GM19463 (cell line): ENCODE measurements around the gene AP4B1.

Experiments
- ATAC-seq: cut with Tn5 transposase; IDR thresholded peaks from one replicate; pipeline ENCODE4 v1.9.1; 2021; ENCODE audit warnings: mild to moderate bottlenecking, moderate library complexity; ENCODE audit not compliant: unreplicated experiment

The AP4B1 gene

DNA sequence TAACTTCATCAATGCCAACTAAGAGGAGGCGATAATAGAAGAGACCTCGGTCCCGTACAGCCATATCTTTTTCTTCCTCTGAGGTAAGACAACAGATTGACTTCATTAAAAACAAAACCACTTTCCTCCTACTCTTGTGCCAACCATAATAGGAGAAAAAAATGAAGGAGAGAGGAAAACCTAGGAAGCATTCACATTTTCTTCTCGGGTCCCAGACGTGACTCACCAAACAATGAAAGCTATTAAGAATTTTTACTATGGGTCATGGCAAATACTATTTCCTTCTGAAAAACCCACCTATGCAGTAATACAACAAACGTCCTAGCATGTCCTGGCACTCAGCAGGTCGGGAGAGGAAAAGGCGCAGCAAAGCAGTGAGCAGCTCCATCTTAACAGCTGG lies 8.6 kb downstream of the AP4B1 start:
- no peak for ATAC-seq

GRCh38 chr1:113895098-113895497 lies 9.5 kb downstream of the AP4B1 start:
- ATAC-seq = no peak

- no peak for ATAC-seq
These were observed 11.3 kb downstream of the AP4B1 start for GRCh38 chr1:113893267-113893666.

- no peak for ATAC-seq
These were observed 12.9 kb downstream of the AP4B1 start for GRCh38 chr1:113891631-113892220.

DNA sequence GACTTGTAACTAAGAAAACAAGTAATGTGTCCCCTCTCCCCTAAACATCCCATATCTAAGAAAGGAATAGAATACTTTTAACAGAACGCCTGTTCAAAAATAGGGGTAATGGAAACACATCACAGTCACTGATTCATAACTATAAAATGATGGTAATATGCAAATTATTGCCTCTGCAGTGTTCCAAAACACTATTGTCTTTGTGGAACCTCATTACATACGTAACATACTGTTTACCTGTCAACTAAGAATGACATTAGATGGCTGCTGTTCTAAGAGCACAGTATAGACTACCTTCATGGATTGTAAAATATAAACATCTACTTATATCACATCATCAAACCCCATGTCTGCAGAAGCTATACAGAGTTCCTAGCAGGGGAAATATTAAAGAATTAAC lies 13.8 kb downstream of the AP4B1 start:
- ATAC-seq = no peak

DNA sequence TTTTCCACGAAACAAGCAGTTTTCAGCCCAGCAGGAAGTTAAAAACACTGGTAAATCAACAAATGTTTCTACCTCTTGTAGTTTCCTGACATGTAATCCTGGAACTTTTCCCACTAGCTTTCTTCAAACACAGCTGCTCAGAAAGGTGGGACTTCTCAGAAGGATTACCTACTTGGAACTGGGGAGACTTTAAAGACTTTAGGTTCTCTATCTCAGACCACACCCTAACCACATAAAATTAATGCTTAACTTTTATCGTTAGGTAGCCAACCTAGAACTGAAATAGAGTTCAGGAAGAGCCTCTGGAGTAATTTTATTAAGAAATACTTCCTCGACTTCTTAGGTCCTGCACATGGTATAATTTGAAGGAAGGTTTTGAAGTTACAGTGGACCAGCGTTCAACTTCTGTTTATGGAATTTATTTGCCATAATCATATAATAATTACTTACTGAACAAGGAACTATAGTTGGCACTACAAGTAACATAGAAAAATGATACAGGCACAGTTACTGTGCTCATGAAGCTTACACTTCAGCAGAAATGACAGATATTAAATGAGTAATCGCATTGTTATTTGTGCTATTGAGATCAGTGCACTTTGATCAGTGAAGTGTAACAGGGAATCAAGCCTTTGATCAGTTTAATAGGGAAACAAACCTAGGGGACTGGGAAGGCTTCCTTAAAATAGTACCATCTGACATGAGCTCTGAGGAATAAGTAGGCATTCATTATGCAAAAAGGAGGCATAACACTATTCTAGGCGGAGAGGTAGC lies 17.0 kb downstream of the AP4B1 start, which contains the start of gene BCL2L15:
Gene BCL2L15, minus strand, starts transcription at position 180 of the 774 bp plus-strand sequence. CDS start 206 bp downstream, outside the sequence.
- no peak for ATAC-seq

- no peak for ATAC-seq
These were observed 17.9 kb downstream of the AP4B1 start for GRCh38 chr1:113886417-113887401.

- ATAC-seq = no peak
These were observed 22.9 kb downstream of the AP4B1 start for GRCh38 chr1:113881661-113882060.

DNA sequence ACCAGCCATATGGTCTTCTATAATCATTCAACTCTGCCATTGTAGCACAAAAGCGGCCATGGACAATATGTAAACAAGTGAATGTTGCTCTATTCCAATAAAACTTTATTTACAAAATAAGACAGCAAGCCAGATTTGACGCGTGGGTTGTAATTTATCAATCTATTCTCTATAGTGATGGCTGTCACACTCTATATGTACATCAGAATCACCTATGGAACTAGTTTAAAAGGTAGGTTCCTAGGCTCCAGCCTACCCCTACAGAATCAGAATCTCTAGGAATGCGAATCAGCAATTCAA lies 24.9 kb downstream of the AP4B1 start:
- ATAC-seq = no peak

- no peak for ATAC-seq
These were observed 28.4 kb downstream of the AP4B1 start for GRCh38 chr1:113876176-113876575.

DNA sequence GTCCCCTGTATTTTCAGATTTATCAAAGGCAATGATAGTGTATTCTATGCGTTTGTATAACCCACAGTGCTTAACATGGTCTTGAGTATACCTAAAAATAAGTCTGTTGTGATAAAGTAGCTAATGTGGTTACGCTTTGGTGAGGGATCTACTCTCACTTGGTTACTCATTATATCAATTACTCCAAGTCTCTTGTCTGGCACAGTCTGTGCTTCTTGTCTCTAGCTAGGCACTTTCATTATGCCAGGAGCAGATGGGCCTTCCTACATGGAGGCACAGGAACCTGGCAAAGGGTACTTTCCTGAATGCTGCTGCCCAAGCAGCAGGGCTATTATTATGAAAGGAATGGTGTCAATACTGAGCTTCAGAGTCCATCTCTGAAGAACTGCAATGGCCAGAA lies 28.9 kb downstream of the AP4B1 start:
- peak; percentile 38 for ATAC-seq

GRCh38 chr1:113874012-113874879 lies 30.4 kb downstream of the AP4B1 start:
- no peak for ATAC-seq

DNA sequence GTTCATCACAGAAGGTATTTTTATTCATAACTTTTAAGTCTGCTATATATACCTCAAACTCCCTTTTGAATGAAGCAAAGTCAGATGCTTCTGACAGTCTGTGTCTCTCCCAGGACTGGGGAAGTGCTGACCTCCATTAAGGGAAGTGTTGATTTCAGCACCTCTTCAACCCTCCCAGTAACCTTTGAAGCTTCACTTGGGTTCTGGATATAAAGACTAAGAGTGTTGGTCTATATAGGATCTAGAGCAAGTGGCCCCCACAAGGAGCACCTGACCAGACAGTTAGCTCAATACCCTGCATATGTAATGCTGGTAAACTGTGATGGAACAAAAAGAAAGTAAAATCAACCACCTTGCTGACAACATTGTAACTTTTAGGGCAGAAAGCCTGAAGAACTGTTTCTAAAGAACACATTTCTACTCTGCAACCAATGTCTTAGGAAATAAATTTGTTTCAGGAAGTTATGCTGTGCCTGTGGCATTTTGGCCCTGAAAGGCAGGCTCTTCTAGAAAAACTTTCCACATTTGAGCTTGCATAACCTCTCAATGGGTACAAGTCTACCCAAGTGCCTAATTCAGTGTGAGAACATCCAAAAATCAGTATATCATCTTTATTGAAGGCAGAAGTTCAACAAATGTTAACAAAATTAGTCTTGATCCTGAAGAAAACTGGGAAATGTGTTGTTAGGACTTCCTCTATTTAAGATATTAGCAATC lies 32.2 kb downstream of the AP4B1 start:
- ATAC-seq = no peak

DNA sequence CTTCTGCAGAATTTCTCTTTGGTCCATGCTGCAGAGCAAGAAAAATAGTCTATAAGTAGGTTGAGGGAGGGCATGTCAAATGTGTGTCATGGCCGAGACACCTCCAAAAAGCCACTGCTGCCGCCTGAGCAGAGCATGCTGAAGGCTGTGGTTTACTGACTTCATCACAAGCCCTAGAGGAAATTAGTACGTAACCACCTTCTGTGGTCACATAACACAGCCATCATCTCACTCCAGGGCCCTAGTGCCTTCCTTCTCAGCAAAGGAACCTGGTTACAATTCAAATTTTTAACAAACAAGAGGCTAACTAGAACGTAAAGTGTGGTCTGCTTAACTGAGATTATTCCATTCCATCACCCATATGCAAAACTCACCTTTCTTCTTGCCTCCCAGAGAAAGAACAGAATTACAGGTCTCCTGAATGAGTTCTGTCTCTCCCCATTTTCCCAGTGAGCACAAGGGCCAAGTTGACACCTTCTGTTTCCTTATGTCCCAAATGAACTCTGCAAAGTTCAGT lies 32.9 kb downstream of the AP4B1 start, which contains the start of gene PTPN22:
Gene PTPN22, minus strand, starts transcription at position 116 of the 517 bp plus-strand sequence.
- ATAC-seq = peak; percentile 86

GRCh38 chr1:113870778-113871177 lies 33.8 kb downstream of the AP4B1 start:
- no peak for ATAC-seq

GRCh38 chr1:113868387-113869083 lies 36.1 kb downstream of the AP4B1 start:
- ATAC-seq = no peak

DNA sequence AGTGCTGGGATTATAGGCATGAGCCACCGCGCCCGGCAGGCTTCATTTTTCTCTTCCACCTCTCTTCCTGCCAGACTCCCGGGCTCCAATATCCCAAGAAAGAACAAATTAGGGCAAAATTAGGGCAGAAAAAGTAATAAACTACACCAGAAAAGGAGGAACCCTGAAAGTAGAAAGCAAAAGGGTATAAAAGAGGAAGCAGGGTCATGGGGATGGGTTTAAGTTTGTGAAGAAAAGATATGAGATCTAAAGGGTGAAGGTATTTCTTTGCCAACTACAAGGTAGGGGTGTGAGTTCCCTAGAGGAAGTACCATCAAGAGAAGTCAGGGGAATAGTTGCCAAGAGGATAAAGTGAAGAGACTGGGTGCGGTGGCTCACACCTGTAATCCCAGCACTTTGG lies 43.0 kb downstream of the AP4B1 start:
- ATAC-seq = no peak

DNA sequence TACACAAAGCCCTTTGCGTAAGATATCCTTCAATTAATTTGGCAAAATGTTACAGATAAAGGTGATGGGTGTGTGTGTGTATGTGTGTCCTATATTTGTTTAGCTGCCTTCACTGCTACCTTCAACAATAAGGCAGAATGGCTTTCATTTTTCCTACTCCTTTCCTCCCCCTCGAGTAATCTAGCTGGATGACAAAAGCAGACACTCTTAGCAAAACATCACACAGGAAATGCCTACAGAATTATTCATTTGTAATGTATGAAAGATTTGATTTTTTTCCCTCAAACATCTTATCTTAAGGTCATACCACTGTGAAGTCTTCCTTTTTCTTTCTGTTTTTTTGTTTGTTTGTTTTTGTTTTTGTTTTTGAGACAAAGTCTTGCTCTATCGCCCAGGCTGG lies 43.7 kb downstream of the AP4B1 start:
- ATAC-seq = no peak
